GM21717 (cell line): ENCODE results near the gene ZDHHC11.
"Not testable (repeated sequence)": the region's sequence is repeated elsewhere in the genome, so short reads cannot be mapped to it uniquely, and the experiment has no call there.

Experiments
- ATAC-seq: cut with Tn5 transposase; IDR thresholded peaks from one replicate; pipeline ENCODE4 v1.9.1; 2021; ENCODE audit warnings: mild to moderate bottlenecking, moderate library complexity; ENCODE audit not compliant: unreplicated experiment

ZDHHC11 gene

DNA sequence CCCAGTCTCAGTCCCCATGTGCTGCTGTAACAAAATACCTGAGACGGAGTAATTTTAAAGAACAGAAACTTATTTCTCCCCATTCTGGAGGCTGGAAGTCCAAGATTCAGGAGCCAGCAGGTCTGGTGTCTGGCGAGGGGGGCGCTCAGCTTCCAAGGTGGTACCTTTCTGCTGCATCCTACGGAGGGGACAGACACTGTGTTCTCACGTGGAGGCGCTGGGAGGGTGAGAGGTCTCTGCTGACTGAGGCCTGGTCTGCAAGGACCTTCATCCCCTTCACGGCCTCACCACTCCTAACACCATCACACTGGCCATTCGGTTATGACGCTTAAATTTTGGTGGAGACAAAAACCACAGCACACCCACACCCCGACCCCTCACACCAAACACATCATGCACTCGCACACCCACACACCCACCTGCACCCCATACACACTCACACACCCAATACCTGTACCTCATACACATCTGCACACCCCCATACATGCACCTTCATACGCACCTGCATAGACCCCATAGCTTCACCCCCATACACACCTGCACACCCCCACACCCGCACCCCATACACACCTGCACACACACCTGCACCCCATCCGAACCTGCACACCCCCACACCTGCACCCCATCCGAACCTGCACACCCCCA is 9.8 kb upstream of the ZDHHC11 start:
- no peak for ATAC-seq

GRCh38 chr5:859798-860296 is 9.1 kb upstream of the ZDHHC11 start:
- ATAC-seq = no peak

- ATAC-seq = no peak
These were observed 8.6 kb upstream of the ZDHHC11 start for GRCh38 chr5:859391-859790.

DNA sequence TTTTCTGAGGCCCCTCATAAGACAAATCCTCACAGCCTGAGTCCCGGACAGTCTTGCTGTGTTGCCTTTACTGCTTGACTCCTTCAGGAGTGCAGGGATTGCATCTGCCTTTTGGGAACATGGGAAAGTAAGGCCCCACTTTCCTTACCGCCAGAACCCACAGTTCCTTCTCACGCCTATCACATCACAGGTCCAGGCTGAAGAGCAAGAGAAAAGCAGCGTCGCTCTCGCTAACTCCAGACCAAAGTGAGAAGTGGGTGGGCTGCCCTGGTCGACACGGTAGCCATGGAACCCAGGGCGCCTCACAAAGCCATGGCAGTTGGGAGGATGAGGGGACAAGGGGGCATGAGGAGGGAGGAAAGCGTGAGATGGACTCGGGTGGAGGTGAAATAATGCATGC is 7.9 kb upstream of the ZDHHC11 start:
- ATAC-seq = no peak

GRCh38 chr5:856531-857425 is 6.0 kb upstream of the ZDHHC11 start:
- ATAC-seq = no peak

DNA sequence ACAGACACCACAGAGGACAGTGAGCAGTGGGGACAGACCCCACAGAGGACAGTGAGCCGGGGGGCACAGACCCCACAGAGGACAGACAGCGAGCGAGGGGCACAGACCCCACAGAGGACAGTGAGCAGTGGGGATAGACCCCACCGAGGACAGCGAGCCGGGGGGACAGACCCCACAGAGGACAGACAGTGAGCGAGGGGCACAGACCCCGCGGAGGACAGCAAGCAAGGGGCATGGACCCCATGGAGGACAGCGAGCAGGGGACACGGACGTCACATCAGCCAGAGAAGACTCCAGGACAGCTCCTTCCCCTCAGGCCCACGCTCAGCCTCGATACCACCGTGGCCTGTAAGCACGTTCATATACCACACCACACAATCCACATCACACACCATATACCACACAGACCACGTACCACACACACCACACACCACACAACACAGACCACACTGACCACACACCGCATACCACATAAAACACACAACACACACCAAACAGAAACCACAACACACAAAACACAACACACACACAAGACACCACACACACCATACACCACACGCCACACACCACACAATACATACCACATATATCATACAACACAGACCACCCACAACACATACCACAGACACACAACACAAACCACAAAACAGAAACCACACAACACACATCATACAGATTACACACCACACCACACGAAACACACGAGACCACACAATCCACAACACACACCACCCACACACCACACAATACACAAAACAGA is 5.2 kb upstream of the ZDHHC11 start:
- ATAC-seq = no peak

DNA sequence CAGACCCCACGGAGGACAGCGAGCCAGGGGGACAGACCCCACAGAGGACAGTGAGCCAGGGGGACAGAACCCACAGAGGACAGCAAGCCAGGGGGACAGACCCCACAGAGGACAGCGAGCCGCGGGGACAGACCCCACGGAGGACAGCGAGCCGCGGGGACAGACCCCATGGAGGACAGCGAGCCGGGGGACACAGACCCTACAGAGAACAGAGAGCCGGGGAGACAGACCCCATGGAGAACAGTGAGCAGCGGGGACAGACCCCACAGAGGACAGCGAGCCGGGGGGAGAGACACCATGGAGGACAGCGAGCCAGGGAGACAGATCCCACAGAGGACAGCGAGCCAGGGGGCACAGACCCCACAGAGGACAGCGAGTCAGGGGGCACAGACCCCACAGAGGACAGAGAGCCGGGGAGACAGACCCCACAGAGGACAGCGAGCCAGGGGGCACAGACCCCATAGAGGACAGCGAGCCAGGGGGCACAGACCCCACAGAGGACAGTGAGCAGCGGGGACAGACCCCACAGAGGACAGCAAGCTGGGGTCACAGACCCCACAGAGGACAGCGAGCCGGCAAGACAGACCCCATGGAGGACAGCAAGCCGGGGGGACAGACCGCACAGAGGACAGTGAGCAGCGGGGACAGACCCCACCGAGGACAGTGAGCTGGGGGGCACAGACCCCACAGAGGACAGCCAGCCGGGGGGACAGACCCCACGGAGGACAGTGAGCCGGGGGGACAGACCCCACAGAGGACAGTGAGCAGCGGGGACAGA is 4.4 kb upstream of the ZDHHC11 start:
- no peak for ATAC-seq

DNA sequence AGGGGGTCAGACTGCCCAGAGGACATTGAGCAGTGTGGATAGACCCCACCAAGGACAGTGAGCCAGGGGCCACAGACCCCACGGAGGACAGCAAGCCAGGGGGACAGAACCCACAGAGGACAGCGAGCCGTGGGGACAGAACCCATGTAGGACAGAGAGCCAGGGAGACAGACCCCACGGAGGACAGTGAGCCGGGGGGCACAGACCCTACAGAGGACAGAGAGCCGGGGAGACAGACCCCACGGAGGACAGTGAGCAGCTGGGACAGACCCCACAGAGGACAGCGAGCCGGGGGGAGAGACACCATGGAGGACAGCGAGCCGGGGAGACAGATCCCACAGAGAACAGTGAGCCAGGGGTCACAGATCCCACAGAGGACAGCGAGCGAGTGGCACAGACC is 3.4 kb upstream of the ZDHHC11 start:
- ATAC-seq = no peak

- ATAC-seq = not testable (repeated sequence)
These were observed 2.8 kb upstream of the ZDHHC11 start for GRCh38 chr5:853416-854090.

DNA sequence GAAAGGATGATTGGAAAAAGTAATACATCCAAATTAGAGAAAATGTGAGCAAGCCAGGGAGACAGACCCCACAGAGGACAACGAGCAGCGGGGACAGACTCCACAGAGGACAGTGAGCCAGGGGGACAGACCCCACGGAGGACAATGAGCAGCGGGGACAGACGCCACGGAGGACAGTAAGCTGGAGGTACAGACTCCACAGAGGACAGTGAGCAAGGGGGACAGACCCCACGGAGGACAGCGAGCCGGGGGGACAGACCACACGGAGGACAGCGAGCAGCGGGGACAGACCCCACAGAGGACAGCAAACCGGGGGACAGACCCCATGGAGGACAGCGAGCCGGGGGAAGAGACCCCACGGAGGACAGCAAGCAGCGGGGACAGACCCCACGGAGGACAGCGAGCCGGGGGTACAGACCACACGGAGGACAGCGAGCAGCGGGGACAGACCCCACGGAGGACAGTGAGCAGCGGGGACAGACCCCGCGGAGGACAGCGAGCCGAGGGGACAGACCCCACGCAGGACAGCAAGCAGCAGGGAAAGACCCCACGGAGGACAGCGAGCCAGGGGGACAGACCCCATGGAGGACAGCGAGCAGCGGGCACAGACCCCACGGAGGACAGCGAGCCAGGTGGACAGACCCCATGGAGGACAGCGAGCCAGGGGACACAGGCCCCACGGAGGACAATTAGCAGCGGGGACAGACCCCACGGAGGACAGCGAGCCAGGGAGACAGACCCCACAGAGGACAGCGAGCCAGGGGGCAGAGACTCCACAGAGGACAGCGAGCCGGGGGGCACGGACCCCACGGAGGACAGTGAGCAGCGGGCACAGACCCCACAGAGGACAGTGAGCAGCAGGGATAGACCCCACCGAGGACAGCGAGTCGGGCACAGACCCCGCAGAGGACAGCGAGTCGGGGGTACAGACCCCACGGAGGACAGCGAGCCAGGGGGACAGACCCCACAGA is 1.9 kb upstream of the ZDHHC11 start:
- ATAC-seq = no peak

DNA sequence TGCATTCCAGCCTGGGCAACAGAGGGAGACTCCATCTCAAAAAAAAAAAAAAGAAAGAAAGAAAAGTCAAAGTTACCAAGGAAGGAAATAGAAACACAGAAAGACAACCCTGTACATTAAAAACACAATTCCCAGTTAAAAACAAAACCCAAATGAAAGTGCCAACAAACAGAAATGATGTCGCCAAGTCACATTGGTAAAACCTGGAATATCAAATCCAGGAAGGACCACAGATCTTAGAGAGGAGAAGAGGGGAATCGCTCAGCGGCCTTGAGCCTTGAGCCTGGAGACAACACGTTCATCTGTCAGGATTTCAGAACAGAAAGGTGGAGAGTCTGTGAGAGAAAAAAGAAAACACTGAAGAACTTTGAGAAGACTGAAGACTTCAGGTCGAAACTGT is 1.2 kb upstream of the ZDHHC11 start:
- no peak for ATAC-seq

GRCh38 chr5:851553-851952 is 767 bp upstream of the ZDHHC11 start:
- no peak for ATAC-seq

DNA sequence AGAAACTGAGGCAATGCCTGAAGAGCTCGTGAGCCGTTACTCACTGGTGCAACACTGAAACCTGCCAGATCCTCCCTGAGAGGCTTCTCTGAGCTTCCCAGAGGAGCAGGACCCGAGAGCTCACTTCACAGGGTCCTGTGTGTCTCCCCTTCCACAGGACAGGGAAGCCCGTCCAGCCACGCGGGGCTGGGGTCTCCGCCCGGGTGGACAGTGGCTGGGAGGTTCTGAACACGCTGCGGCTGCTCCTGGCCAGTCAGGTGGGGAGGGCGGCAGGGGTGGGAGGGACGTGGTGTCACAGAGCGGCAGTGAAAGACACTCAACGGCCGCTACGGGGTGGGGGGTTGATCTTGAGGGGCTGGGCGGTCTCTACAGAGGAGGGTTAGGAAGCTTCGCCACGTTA is 290 bp upstream of the ZDHHC11 start:
- ATAC-seq = no peak

DNA sequence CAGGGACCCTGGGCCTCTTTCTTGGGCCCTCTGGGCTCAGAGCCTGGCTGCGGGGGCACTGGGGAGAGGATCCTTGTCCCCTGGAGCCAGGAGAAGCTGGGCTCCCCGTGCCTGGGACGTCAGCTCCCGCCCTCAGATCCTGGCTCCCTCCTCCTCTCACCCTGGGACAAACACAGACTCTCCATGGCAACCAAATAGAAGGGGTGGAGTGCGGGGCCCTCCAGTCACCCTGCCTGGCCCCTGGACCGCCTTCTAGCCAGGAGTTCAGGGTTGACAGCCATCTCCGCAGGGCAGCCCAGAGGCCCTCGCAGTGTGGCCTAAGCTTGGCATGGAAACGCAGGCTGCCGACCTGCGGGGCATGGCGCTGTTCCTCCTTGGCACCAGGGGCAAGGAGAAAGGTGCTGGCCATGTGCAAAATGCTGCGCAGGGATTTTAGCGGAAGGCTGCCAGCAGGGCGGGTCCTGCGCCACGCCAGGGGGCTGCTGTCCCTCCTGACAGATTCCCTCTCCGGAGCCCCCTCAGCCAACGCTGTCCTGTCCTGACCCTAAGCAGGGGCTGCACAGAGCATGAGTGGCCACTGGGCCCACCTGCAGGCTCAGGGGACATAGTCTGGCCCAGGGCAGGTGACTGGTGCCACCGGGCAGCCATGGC is 1.0 kb downstream of the ZDHHC11 start:
- no peak for ATAC-seq

GRCh38 chr5:848671-849111 is 2.1 kb downstream of the ZDHHC11 start:
- ATAC-seq = no peak

DNA sequence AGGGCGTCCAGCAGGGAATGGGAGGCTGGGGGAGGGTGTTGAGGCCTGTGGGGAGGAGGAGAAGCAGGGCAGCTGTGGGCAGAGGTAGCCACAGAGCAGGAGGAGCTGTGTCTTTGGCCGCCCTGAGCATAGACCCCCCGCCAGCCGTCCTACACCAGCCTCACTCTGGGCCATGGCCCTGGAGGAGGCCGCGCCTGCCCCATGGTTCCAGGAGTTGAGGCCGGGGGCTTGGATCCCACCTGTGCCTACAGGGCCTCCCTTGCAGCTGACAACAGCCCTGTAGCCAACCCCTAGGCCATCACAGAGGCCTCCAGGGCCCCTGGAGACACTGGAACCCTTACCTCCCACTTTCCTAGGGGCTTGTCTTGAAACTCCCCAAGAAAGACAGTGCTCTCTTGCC is 3.0 kb downstream of the ZDHHC11 start:
- ATAC-seq = not testable (repeated sequence)

DNA sequence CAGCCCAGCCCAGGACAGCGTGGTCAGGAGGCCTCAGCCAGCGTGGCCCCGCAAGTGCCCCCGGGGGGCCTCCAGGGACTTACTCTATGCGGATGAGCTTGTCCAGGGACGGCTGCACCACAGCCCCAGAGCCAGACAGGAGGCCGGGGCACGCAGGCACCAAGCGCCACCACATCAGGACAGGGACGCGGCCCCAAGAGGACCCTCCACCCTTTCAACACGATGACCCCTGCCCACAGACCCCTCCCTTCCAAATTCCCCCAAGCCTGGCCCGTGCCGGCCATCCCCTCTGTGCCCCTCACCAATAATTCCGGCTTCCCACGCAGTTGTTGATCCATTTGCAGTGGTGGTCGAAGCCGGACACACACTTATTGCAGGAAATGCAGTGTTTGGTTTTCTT is 3.6 kb downstream of the ZDHHC11 start:
- ATAC-seq = not testable (repeated sequence)

- ATAC-seq = not testable (repeated sequence)
These were observed 4.1 kb downstream of the ZDHHC11 start for GRCh38 chr5:846602-847091.
